ENCODE results near the gene RCBTB2.
A peak's percentile ranks its signal among the peaks of the same experiment; 100 is the strongest.

The RCBTB2 gene

GRCh38 chr13:48490241-48490640 is 42.6 kb downstream of the RCBTB2 start:
- Histone ChIP-seq H3K36me3 (ENCODE audit: control insufficient read depth, low read length) (peaks cover 21% of the 10 kb centered on the region), H3K27me3 (ENCODE audit: control insufficient read depth, low read length) (no peaks in the 10 kb centered on the region), H3K4me1 (ENCODE audit: control insufficient read depth, low read length) (peaks cover 67% of the 10 kb centered on the region), H3K4me2 (ENCODE audit: low read length) (no peak overlapping the region; the same call in 1 of the 2 replicates), H3K4me3 (ENCODE audit: low read length) (no peak overlapping the region), H4K20me1 (ENCODE audit: control insufficient read depth, insufficient read depth, low read depth, low read length) (no peaks in the 10 kb centered on the region), H3K9me2 (replicated peaks; ENCODE audit: control insufficient read depth, low read length) (no peaks in the 10 kb centered on the region), H3K9me3 (ENCODE audit: control insufficient read depth, insufficient read depth, low read length) (no peaks in the 10 kb centered on the region), H3K27ac (ENCODE audit: low read depth, low read length) (no peak overlapping the region), H3F3A (ENCODE audit: control insufficient read depth, insufficient read depth) (peaks cover 26% of the 10 kb centered on the region), H3K79me2 (ENCODE audit: control insufficient read depth, low read length) (no peaks in the 10 kb centered on the region)
- TF ChIP-seq EZH2phosphoT487 (IDR thresholded peaks at IDR 0.05; ENCODE audit: borderline replicate concordance, low read length) = no peak
- TF ChIP-seq CTCF (IDR thresholded peaks at IDR 0.05; ENCODE audit: low read depth, low read length, poor library complexity, severe bottlenecking) = no peak

- Histone ChIP-seq H3K79me2 (ENCODE audit: control insufficient read depth, low read length) (no peaks in the 10 kb centered on the region), H3K27me3 (ENCODE audit: control insufficient read depth, low read length) (no peaks in the 10 kb centered on the region), H4K20me1 (ENCODE audit: control insufficient read depth, insufficient read depth, low read depth, low read length) (no peaks in the 10 kb centered on the region), H3K9me3 (ENCODE audit: control insufficient read depth, insufficient read depth, low read length) (no peaks in the 10 kb centered on the region), H3K4me2 (ENCODE audit: low read length) (peak overlapping the region; percentile 36), H3F3A (ENCODE audit: control insufficient read depth, insufficient read depth) (peaks cover 26% of the 10 kb centered on the region), H3K4me1 (ENCODE audit: control insufficient read depth, low read length) (peaks cover 67% of the 10 kb centered on the region), H3K9me2 (replicated peaks; ENCODE audit: control insufficient read depth, low read length) (no peaks in the 10 kb centered on the region), H3K27ac (ENCODE audit: low read depth, low read length) (peak overlapping the region; percentile 33; the same call in 1 of the 2 replicates), H3K36me3 (ENCODE audit: control insufficient read depth, low read length) (peaks cover 21% of the 10 kb centered on the region), H3K4me3 (ENCODE audit: low read length) (no peak overlapping the region)
- TF ChIP-seq EZH2phosphoT487 (IDR thresholded peaks at IDR 0.05; ENCODE audit: borderline replicate concordance, low read length) (no peak), CTCF (IDR thresholded peaks at IDR 0.05; ENCODE audit: low read depth, low read length, poor library complexity, severe bottlenecking) (no peak)
Observed at GRCh38 chr13:48489666-48490065, 43.2 kb downstream of the RCBTB2 start.

GRCh38 chr13:48488995-48489394 is 43.9 kb downstream of the RCBTB2 start:
- H3K4me2 ChIP-seq (ENCODE audit: low read length) = peak overlapping the region; percentile 36
- H4K20me1 ChIP-seq (ENCODE audit: control insufficient read depth, insufficient read depth, low read depth, low read length) = no peaks in the 10 kb centered on the region
- H3K9me3 ChIP-seq (ENCODE audit: control insufficient read depth, insufficient read depth, low read length) = no peaks in the 10 kb centered on the region
- H3K36me3 ChIP-seq (ENCODE audit: control insufficient read depth, low read length) = peaks cover 26% of the 10 kb centered on the region
- no peaks in the 10 kb centered on the region for H3K27me3 ChIP-seq (ENCODE audit: control insufficient read depth, low read length)
- TF ChIP-seq EZH2phosphoT487 (IDR thresholded peaks at IDR 0.05; ENCODE audit: borderline replicate concordance, low read length) (no peak), CTCF (IDR thresholded peaks at IDR 0.05; ENCODE audit: low read depth, low read length, poor library complexity, severe bottlenecking) (no peak)
- H3F3A ChIP-seq (ENCODE audit: control insufficient read depth, insufficient read depth) = peaks cover 22% of the 10 kb centered on the region
- no peaks in the 10 kb centered on the region for H3K79me2 ChIP-seq (ENCODE audit: control insufficient read depth, low read length)
- peaks cover 60% of the 10 kb centered on the region for H3K4me1 ChIP-seq (ENCODE audit: control insufficient read depth, low read length)
- H3K9me2 ChIP-seq (replicated peaks; ENCODE audit: control insufficient read depth, low read length) = no peaks in the 10 kb centered on the region
- H3K27ac ChIP-seq (ENCODE audit: low read depth, low read length) = peak overlapping the region; percentile 33
- H3K4me3 ChIP-seq (ENCODE audit: low read length) = peak overlapping the region; percentile 13; the same call in 1 of the 2 replicates

All from DOHH2 (cell line).